HepG2 (cell line): ENCODE measurements around the gene CNOT1. TPM values are rescaled to one million over a fixed set of nuclear protein-coding genes. Genes with fewer than 3 reads are reported as not detected.

Experiments used
- ARNT2 ChIP-seq: sonication (generic); formaldehyde crosslinking; IDR thresholded peaks from 2 replicates; pipeline ENCODE4 v1.8.0; 2022; ENCODE audit warnings: mild to moderate bottlenecking, low read depth, missing genetic modification reagents, moderate library complexity
- ETV5 ChIP-seq: IDR thresholded peaks from 2 replicates; pipeline ENCODE4 v1.6.1; 2018; ENCODE audit warnings: missing biosample characterization, missing genetic modification reagents, inconsistent platforms, borderline replicate concordance
- NCOR1 ChIP-seq: fragments of 200-600 bp; sonication (generic); IDR thresholded peaks from 2 replicates; pipeline ENCODE4 v1.7.0; 2017; ENCODE audit warnings: antibody characterized with exemption, low read length, borderline replicate concordance
- PHF20 ChIP-seq: sonication (generic); formaldehyde crosslinking; IDR thresholded peaks from 2 replicates; pipeline ENCODE4 v1.5.0; 2020; ENCODE audit warnings: mild to moderate bottlenecking, missing genetic modification reagents
- PRMT3 ChIP-seq: sonication (generic); formaldehyde crosslinking; IDR thresholded peaks from 2 replicates; pipeline ENCODE4 v1.8.1; 2022; ENCODE audit warnings: low read depth, mild to moderate bottlenecking, moderate library complexity, missing genetic modification reagents, borderline replicate concordance
- RAD51 ChIP-seq: fragments of 450-650 bp; IDR thresholded peaks from 2 replicates; pipeline ENCODE4 v1.6.1; 2016; ENCODE audit warnings: borderline replicate concordance
- REXO4 ChIP-seq: sonication (generic); formaldehyde crosslinking; IDR thresholded peaks from 2 replicates; pipeline ENCODE4 v1.8.0; 2022; ENCODE audit warnings: missing genetic modification reagents, mild to moderate bottlenecking, borderline replicate concordance
- STAT5B ChIP-seq: sonication (generic); formaldehyde crosslinking; IDR thresholded peaks from 2 replicates; pipeline ENCODE4 v1.4.0; 2020; ENCODE audit warnings: missing genetic modification reagents
- TBX3 ChIP-seq: fragments of 450-650 bp; IDR thresholded peaks from 2 replicates; pipeline ENCODE4 v1.6.1; 2017; ENCODE audit warnings: antibody characterized with exemption, mild to moderate bottlenecking, inconsistent platforms, borderline replicate concordance
- ZFP36L2 ChIP-seq: sonication (generic); formaldehyde crosslinking; IDR thresholded peaks from 2 replicates; pipeline ENCODE4 v1.4.0; 2020; ENCODE audit warnings: missing genetic modification reagents
- ZKSCAN5 ChIP-seq: sonication (generic); formaldehyde crosslinking; IDR thresholded peaks from 2 replicates; pipeline ENCODE4 v1.5.1; 2020; ENCODE audit warnings: mild to moderate bottlenecking, missing genetic modification reagents
- ZMYM3 ChIP-seq: sonication (generic); formaldehyde crosslinking; IDR thresholded peaks from 2 replicates; pipeline ENCODE4 v1.5.1; 2020; ENCODE audit warnings: mild to moderate bottlenecking, missing genetic modification reagents
- ZNF10 ChIP-seq: sonication (generic); formaldehyde crosslinking; IDR thresholded peaks from 2 replicates; pipeline ENCODE4 v1.4.0; 2020; ENCODE audit warnings: mild to moderate bottlenecking, low read depth, missing genetic modification reagents, borderline replicate concordance
- ZNF180 ChIP-seq: sonication (generic); formaldehyde crosslinking; IDR thresholded peaks from 2 replicates; pipeline ENCODE4 v1.4.0; 2020; ENCODE audit warnings: low read depth, missing genetic modification reagents, borderline replicate concordance
- ZNF317 ChIP-seq: sonication (generic); formaldehyde crosslinking; IDR thresholded peaks from 2 replicates; pipeline ENCODE4 v1.5.0; 2020; ENCODE audit warnings: mild to moderate bottlenecking, missing genetic modification reagents
- ZNF768 ChIP-seq: sonication (generic); formaldehyde crosslinking; IDR thresholded peaks from 2 replicates; pipeline ENCODE4 v1.4.0; 2020; ENCODE audit warnings: missing genetic modification reagents
- ZNF839 ChIP-seq: sonication (generic); formaldehyde crosslinking; IDR thresholded peaks from 2 replicates; pipeline ENCODE4 v1.4.0; 2020; ENCODE audit warnings: missing genetic modification reagents, mild to moderate bottlenecking, borderline replicate concordance
- polyA plus RNA-seq, 8 experiments: library from polyadenylated mRNA; depleted of rRNA in 3 of 8; stranded (reverse) in 7 of 8; unstranded in 1 of 8; fragments of >200 nt; fragmentation: Illumina TruSeq in 4 of 8; extraction: Trizol in 4 of 8; gene quantifications; 2 replicates each; pipeline versions ENCODE4 v1.2.1 to v1.2.3, GENCODE V29; 2011 to 2016; ENCODE audit warnings: low read depth in 4 of 8, missing spikeins in 1 of 8, mixed read lengths in 1 of 8; ENCODE audit not compliant: insufficient read depth in 1 of 8
- total RNA-seq, 5 experiments: library from RNA; depleted of rRNA; stranded (reverse); fragments of >200 nt; fragmentation: Illumina TruSeq; extraction: Trizol; gene quantifications; 2 replicates each; pipeline ENCODE4 v1.2.3, GENCODE V29; 2016; ENCODE audit warnings: low read depth in 1 of 5
- TF ChIP-seq, protein P1 (sequence below): sonication (generic); formaldehyde crosslinking; IDR thresholded peaks from 2 replicates; pipeline ENCODE4 v1.9.0; 2021; ENCODE audit warnings: mild to moderate bottlenecking, missing genetic modification reagents
- TF ChIP-seq, protein P2 (sequence below): sonication (generic); formaldehyde crosslinking; IDR thresholded peaks from 2 replicates; pipeline ENCODE4 v1.5.0; 2020; ENCODE audit warnings: missing genetic modification reagents
- TF ChIP-seq, protein P3 (sequence below): sonication (generic); formaldehyde crosslinking; IDR thresholded peaks from 2 replicates; pipeline ENCODE4 v1.8.0; 2022; ENCODE audit warnings: mild to moderate bottlenecking, missing genetic modification reagents; ENCODE audit not compliant: insufficient replicate concordance

Gene CNOT1
- total and polyA plus RNA-seq, 2 of the 13 experiments (the other 11 are each of a cell fraction or from before 2014, with no cell fraction given) = 188 to 232 TPM

DNA sequence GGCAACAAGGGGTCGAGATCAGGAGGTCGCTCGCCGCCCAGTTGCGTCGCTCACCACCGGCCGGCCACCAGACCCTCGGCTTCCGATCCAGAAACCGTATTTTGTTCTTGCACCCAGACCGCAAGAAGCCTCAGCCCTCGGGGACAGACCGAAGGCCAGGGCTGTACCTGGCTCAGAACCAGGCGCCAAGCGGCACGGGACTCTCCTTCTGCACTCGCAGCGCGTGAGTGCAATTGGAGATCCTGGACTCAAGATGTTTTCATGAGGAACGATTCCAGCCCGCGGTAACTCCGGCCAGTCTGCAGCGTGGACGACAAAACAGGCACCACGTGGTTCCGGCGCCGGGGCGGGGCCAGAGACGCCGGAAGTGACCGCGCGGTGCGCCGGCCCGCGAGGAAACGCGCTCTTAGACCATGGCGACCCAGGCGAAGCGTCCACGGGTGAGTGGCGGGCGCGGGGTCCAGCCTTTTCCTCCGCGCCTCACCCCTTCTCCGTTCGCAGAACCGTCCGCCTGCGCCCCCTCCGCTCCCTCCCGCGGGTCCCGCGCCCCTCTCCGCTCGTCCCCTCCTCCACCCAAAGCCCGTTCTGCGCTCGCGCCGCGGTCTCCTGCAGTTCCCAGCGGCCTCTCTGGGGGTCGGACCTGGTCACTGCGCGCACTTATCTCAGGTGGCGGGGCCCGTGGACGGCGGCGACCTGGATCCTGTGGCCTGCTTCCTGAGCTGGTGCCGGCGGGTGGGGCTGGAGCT, 114.3 kb downstream of the CNOT1 start, which contains the start of gene SETD6 (continued):
- TF ChIP-seq ZNF839 (CRISPR knock-in tag) (peak; percentile 70; the same call in 1 of the 2 replicates), ZNF180 (CRISPR knock-in tag) (no peak; the same call in 1 of the 2 replicates), STAT5B (CRISPR knock-in tag) (peak; percentile 35; the same call in 1 of the 2 replicates), NCOR1 (no peak), ZKSCAN5 (no peak), PRMT3 (CRISPR knock-in tag) (peak; percentile 85), TBX3 (no peak), RAD51 (peak; percentile 60), ZMYM3 (CRISPR knock-in tag) (peak; percentile 51; the same call in 1 of the 2 replicates), ZFP36L2 (no peak; the same call in 1 of the 2 replicates), ZNF317 (CRISPR knock-in tag) (peak; percentile 81; the same call in 1 of the 2 replicates), ETV5 (CRISPR knock-in tag) (peak; percentile 89), ARNT2 (peak; percentile 99), PHF20 (CRISPR knock-in tag) (peak; percentile 89), ZNF10 (CRISPR knock-in tag) (no peak), REXO4 (CRISPR knock-in tag) (0 out of 2 replicates have a peak, but pooled peaks have one; percentile 35), ZNF768 (CRISPR knock-in tag) (peak; percentile 76; the same call in 1 of the 2 replicates)
- TF ChIP-seq, protein P1, sequence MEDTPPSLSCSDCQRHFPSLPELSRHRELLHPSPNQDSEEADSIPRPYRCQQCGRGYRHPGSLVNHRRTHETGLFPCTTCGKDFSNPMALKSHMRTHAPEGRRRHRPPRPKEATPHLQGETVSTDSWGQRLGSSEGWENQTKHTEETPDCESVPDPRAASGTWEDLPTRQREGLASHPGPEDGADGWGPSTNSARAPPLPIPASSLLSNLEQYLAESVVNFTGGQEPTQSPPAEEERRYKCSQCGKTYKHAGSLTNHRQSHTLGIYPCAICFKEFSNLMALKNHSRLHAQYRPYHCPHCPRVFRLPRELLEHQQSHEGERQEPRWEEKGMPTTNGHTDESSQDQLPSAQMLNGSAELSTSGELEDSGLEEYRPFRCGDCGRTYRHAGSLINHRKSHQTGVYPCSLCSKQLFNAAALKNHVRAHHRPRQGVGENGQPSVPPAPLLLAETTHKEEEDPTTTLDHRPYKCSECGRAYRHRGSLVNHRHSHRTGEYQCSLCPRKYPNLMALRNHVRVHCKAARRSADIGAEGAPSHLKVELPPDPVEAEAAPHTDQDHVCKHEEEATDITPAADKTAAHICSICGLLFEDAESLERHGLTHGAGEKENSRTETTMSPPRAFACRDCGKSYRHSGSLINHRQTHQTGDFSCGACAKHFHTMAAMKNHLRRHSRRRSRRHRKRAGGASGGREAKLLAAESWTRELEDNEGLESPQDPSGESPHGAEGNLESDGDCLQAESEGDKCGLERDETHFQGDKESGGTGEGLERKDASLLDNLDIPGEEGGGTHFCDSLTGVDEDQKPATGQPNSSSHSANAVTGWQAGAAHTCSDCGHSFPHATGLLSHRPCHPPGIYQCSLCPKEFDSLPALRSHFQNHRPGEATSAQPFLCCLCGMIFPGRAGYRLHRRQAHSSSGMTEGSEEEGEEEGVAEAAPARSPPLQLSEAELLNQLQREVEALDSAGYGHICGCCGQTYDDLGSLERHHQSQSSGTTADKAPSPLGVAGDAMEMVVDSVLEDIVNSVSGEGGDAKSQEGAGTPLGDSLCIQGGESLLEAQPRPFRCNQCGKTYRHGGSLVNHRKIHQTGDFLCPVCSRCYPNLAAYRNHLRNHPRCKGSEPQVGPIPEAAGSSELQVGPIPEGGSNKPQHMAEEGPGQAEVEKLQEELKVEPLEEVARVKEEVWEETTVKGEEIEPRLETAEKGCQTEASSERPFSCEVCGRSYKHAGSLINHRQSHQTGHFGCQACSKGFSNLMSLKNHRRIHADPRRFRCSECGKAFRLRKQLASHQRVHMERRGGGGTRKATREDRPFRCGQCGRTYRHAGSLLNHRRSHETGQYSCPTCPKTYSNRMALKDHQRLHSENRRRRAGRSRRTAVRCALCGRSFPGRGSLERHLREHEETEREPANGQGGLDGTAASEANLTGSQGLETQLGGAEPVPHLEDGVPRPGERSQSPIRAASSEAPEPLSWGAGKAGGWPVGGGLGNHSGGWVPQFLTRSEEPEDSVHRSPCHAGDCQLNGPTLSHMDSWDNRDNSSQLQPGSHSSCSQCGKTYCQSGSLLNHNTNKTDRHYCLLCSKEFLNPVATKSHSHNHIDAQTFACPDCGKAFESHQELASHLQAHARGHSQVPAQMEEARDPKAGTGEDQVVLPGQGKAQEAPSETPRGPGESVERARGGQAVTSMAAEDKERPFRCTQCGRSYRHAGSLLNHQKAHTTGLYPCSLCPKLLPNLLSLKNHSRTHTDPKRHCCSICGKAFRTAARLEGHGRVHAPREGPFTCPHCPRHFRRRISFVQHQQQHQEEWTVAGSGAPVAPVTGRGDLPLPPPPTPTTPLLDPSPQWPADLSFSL (CRISPR knock-in tag) = no peak
- TF ChIP-seq, protein P2, sequence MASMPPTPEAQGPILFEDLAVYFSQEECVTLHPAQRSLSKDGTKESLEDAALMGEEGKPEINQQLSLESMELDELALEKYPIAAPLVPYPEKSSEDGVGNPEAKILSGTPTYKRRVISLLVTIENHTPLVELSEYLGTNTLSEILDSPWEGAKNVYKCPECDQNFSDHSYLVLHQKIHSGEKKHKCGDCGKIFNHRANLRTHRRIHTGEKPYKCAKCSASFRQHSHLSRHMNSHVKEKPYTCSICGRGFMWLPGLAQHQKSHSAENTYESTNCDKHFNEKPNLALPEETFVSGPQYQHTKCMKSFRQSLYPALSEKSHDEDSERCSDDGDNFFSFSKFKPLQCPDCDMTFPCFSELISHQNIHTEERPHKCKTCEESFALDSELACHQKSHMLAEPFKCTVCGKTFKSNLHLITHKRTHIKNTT (CRISPR knock-in tag) = peak; percentile 18; the same call in 1 of the 2 replicates
- TF ChIP-seq, protein P3, sequence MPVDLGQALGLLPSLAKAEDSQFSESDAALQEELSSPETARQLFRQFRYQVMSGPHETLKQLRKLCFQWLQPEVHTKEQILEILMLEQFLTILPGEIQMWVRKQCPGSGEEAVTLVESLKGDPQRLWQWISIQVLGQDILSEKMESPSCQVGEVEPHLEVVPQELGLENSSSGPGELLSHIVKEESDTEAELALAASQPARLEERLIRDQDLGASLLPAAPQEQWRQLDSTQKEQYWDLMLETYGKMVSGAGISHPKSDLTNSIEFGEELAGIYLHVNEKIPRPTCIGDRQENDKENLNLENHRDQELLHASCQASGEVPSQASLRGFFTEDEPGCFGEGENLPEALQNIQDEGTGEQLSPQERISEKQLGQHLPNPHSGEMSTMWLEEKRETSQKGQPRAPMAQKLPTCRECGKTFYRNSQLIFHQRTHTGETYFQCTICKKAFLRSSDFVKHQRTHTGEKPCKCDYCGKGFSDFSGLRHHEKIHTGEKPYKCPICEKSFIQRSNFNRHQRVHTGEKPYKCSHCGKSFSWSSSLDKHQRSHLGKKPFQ (CRISPR knock-in tag) = peak; percentile 94
